WTC11 (cell line): Measurements from ENCODE around the gene CYP4F12. TPM values are rescaled to one million over a fixed set of nuclear protein-coding genes. Genes with fewer than 3 reads are reported as not detected.

Experiments used
- ATAC-seq: fragments of 200-7000 bp; cut with Tn5 transposase; 2 replicates; pipeline ENCODE4 v1.10.0; 2021; ENCODE audit warnings: mild to moderate bottlenecking, moderate library complexity
- CTCF ChIA-PET: fragments of 300-600 bp; sonication (Branson Sonifier 250); formaldehyde crosslinking; loops from one replicate; lab custom pipeline; 2021; ENCODE audit warnings: antibody characterized with exemption; lab: Charles Lee
- POLR2A ChIA-PET: fragments of 350-600 bp; sonication (Branson Sonifier 250); formaldehyde crosslinking; loops from one replicate; lab custom pipeline; 2021; ENCODE audit warnings: antibody characterized with exemption; lab: Charles Lee
- DNase-seq: peaks from one replicate; pipeline ENCODE4 v3.0.0; 2021; ENCODE audit warnings: low spot score
- H3K27ac Mint-ChIP-seq: 2 replicates; pipeline ENCODE4 v1.8.0; 2021; ENCODE audit warnings: mixed read lengths
- H3K27me3 Mint-ChIP-seq: 2 replicates; pipeline ENCODE4 v1.8.0; 2021; ENCODE audit warnings: low read depth, mild to moderate bottlenecking, moderate library complexity, mixed read lengths
- H3K36me3 Mint-ChIP-seq: 2 replicates; pipeline ENCODE4 v1.8.0; 2021; ENCODE audit warnings: mixed read lengths
- H3K4me1 Mint-ChIP-seq: 2 replicates; pipeline ENCODE4 v1.8.0; 2022; ENCODE audit warnings: mixed read lengths
- H3K4me3 Mint-ChIP-seq: 2 replicates; pipeline ENCODE4 v1.8.0; 2021; ENCODE audit warnings: mild to moderate bottlenecking, moderate library complexity, mixed read lengths
- H3K9me3 Mint-ChIP-seq: 2 replicates; pipeline ENCODE4 v1.8.0; 2021; ENCODE audit warnings: mixed read lengths
- ATF2 ChIP-seq: sonication (generic); formaldehyde crosslinking; IDR thresholded peaks from 2 replicates; pipeline ENCODE4 v1.8.1; 2022; ENCODE audit warnings: low read depth, missing genetic modification reagents, borderline replicate concordance
- CBFB ChIP-seq: sonication (generic); formaldehyde crosslinking; IDR thresholded peaks from 2 replicates; pipeline ENCODE4 v1.8.1; 2022; ENCODE audit warnings: mild to moderate bottlenecking, low read depth, missing genetic modification reagents
- JUN ChIP-seq: sonication (generic); formaldehyde crosslinking; IDR thresholded peaks from 2 replicates; pipeline ENCODE4 v1.8.0; 2023; ENCODE audit warnings: mild to moderate bottlenecking, missing genetic modification reagents
- NR1H2 ChIP-seq: sonication (generic); formaldehyde crosslinking; IDR thresholded peaks from 2 replicates; pipeline ENCODE4 v1.9.0; 2021; ENCODE audit warnings: mild to moderate bottlenecking, moderate library complexity, missing genetic modification reagents
- OVOL2 ChIP-seq: fragments of 250-450 bp; sonication (Bioruptor Pico); IDR thresholded peaks from 2 replicates; pipeline ENCODE4 v1.9.0; 2021; ENCODE audit warnings: mild to moderate bottlenecking, borderline replicate concordance
- PRDM15 ChIP-seq: sonication (generic); formaldehyde crosslinking; IDR thresholded peaks from 2 replicates; pipeline ENCODE4 v1.8.0; 2022; ENCODE audit warnings: missing genetic modification reagents
- PRRX2 ChIP-seq: fragments of 250-450 bp; sonication (Bioruptor Pico); IDR thresholded peaks from 2 replicates; pipeline ENCODE4 v1.8.0; 2021; ENCODE audit warnings: mild to moderate bottlenecking
- SP1 ChIP-seq: sonication (generic); formaldehyde crosslinking; conservative IDR thresholded peaks from 2 replicates; pipeline ENCODE4 v1.8.1; 2022; ENCODE audit warnings: missing genetic modification reagents
- ZNF281 ChIP-seq: sonication (generic); formaldehyde crosslinking; IDR thresholded peaks from 2 replicates; pipeline ENCODE4 v1.8.0; 2023; ENCODE audit warnings: mild to moderate bottlenecking, missing genetic modification reagents
- ZNF317 ChIP-seq: sonication (generic); formaldehyde crosslinking; IDR thresholded peaks from 2 replicates; pipeline ENCODE4 v1.8.1; 2023; ENCODE audit warnings: low read depth, mild to moderate bottlenecking, moderate library complexity, missing genetic modification reagents, borderline replicate concordance
- ZNF512 ChIP-seq: sonication (generic); formaldehyde crosslinking; IDR thresholded peaks from 2 replicates; pipeline ENCODE4 v1.8.1; 2022; ENCODE audit warnings: missing genetic modification reagents, borderline replicate concordance
- total RNA-seq: library from RNA; stranded (reverse); gene quantifications from 3 replicates; pipeline ENCODE4 v1.2.3, GENCODE V29; 2021
- TF ChIP-seq, protein P1 (sequence below): sonication (generic); formaldehyde crosslinking; IDR thresholded peaks from 2 replicates; pipeline ENCODE4 v1.8.1; 2023; ENCODE audit warnings: mild to moderate bottlenecking, missing genetic modification reagents
- TF ChIP-seq, protein P2 (sequence below): fragments of 250-450 bp; sonication (Bioruptor Pico); IDR thresholded peaks from 2 replicates; pipeline ENCODE4 v1.9.0; 2021; ENCODE audit warnings: mild to moderate bottlenecking

CYP4F12 gene
- total RNA-seq, 1 experiment from 2014 or later = not detected

DNA sequence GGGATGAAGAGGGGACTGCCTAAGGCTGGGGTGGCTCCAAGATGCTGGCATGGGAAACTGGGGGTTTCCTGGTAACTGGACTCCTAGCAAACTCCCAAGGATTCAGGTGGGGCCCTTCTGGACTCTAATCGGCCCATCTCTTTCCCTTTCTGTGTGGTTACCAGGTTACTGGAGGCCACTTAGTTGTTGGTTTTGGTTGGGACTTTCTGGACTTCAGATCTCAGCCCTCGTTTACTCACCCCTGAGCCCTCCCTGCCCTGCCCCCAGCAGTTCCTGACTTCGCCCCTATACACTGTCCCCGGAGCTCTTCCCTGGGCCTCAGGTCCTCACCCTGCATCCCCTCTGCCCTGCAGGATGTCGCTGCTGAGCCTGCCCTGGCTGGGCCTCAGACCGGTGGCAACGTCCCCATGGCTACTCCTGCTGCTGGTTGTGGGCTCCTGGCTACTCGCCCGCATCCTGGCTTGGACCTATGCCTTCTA lies 328 bp downstream of the CYP4F12 start:
- Mint-ChIP-seq H3K4me1 (no peaks in the 10 kb centered on the region), H3K27me3 (peaks cover 12% of the 10 kb centered on the region), H3K9me3 (peaks cover 53% of the 10 kb centered on the region), H3K27ac (no peak overlapping the region), H3K4me3 (no peak overlapping the region), H3K36me3 (peaks cover 35% of the 10 kb centered on the region)
- ChIA-PET POLR2A (no interaction called here), CTCF (no interaction called here)
- DNase-seq (no peak), ATAC-seq (no peak)
- TF ChIP-seq NR1H2 = no peak

GRCh38 chr19:15675560-15675959 lies 2.7 kb downstream of the CYP4F12 start:
- DNase-seq (no peak), ATAC-seq (no peak)
- peaks cover 48% of the 10 kb centered on the region for H3K36me3 Mint-ChIP-seq
- no peak overlapping the region for H3K4me3 Mint-ChIP-seq
- TF ChIP-seq OVOL2 (CRISPR knock-in tag) (no peak), ATF2 (CRISPR knock-in tag) (no peak), ZNF317 (no peak), ZNF512 (CRISPR knock-in tag) (no peak), JUN (no peak), PRDM15 (CRISPR knock-in tag) (no peak), SP1 (CRISPR knock-in tag) (no peak), ZNF281 (CRISPR knock-in tag) (no peak), CBFB (no peak), PRRX2 (CRISPR knock-in tag) (no peak)
- TF ChIP-seq, protein P1, sequence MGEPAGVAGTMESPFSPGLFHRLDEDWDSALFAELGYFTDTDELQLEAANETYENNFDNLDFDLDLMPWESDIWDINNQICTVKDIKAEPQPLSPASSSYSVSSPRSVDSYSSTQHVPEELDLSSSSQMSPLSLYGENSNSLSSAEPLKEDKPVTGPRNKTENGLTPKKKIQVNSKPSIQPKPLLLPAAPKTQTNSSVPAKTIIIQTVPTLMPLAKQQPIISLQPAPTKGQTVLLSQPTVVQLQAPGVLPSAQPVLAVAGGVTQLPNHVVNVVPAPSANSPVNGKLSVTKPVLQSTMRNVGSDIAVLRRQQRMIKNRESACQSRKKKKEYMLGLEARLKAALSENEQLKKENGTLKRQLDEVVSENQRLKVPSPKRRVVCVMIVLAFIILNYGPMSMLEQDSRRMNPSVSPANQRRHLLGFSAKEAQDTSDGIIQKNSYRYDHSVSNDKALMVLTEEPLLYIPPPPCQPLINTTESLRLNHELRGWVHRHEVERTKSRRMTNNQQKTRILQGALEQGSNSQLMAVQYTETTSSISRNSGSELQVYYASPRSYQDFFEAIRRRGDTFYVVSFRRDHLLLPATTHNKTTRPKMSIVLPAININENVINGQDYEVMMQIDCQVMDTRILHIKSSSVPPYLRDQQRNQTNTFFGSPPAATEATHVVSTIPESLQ (CRISPR knock-in tag) = no peak
- TF ChIP-seq, protein P2, sequence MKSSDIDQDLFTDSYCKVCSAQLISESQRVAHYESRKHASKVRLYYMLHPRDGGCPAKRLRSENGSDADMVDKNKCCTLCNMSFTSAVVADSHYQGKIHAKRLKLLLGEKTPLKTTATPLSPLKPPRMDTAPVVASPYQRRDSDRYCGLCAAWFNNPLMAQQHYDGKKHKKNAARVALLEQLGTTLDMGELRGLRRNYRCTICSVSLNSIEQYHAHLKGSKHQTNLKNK (CRISPR knock-in tag) = no peak
- ChIA-PET POLR2A (no interaction called here), CTCF (no interaction called here)
- no peaks in the 10 kb centered on the region for H3K4me1 Mint-ChIP-seq
- H3K27ac Mint-ChIP-seq = no peak overlapping the region
- peaks cover 76% of the 10 kb centered on the region for H3K9me3 Mint-ChIP-seq
- peaks cover 23% of the 10 kb centered on the region for H3K27me3 Mint-ChIP-seq
